Measurements from ENCODE around the gene FRZB.

DNA sequence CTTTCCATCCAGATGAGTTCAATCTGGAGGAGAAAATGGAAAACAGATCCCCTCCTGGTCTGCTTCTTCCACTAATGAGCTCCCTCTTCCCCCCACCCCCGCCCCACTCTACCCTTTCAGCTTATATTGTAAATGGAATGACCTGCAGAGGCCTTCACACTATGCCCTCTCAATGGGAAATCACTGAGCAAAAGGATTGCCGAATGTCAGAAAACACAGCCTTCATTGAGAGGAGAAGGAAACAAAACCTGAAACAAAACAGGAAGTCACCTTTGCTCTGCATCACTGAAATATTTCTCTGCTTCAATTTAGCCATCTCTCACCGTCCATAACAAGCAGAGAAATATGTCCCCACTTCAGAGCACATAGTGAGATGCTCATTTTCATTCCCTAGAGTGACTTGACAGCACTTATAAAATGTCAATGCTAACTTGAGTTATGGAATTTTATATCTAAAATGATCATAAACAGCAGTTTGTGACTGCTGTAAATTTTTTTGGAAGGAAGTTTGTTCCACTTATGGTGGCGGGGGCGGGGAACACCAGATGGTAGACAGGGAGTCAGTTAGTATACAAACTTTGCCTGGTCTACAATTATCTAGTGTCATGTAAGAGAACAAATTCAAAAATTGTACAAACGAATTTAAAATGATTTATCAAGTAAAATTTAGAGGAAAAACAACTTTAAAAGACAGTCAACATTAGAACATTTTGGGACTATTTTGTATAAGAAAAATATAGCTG is 1.8 kb upstream of the FRZB start:
- TF ChIP-seq POLR2A (IDR thresholded peaks at IDR 0.05): no peak
- TF ChIP-seq, protein P1, sequence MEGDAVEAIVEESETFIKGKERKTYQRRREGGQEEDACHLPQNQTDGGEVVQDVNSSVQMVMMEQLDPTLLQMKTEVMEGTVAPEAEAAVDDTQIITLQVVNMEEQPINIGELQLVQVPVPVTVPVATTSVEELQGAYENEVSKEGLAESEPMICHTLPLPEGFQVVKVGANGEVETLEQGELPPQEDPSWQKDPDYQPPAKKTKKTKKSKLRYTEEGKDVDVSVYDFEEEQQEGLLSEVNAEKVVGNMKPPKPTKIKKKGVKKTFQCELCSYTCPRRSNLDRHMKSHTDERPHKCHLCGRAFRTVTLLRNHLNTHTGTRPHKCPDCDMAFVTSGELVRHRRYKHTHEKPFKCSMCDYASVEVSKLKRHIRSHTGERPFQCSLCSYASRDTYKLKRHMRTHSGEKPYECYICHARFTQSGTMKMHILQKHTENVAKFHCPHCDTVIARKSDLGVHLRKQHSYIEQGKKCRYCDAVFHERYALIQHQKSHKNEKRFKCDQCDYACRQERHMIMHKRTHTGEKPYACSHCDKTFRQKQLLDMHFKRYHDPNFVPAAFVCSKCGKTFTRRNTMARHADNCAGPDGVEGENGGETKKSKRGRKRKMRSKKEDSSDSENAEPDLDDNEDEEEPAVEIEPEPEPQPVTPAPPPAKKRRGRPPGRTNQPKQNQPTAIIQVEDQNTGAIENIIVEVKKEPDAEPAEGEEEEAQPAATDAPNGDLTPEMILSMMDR (IDR thresholded peaks at IDR 0.05): no peak

Measured in heart left ventricle (tissue), 13 donors.